Ectodermal cell (in vitro differentiated cells): ENCODE data around the gene COL27A1.

Source experiments
- H3K27ac ChIP-seq: 2 replicates; pipeline ENCODE4 v1.7.0; 2013; ENCODE audit warnings: mild to moderate bottlenecking, low read depth, low read length; ENCODE audit not compliant: insufficient read depth, poor library complexity, severe bottlenecking
- H3K27me3 ChIP-seq: 2 replicates; pipeline ENCODE4 v1.7.0; 2013; ENCODE audit warnings: mild to moderate bottlenecking, low read length; ENCODE audit not compliant: insufficient read depth, control insufficient read depth, poor library complexity, severe bottlenecking
- H3K36me3 ChIP-seq: one replicate; pipeline ENCODE4 v1.7.0; 2013; ENCODE audit warnings: low read length; ENCODE audit not compliant: control insufficient read depth, insufficient read depth
- H3K4me1 ChIP-seq: one replicate; pipeline ENCODE4 v1.7.0; 2013; ENCODE audit warnings: low read length; ENCODE audit not compliant: control insufficient read depth, insufficient read depth
- H3K4me3 ChIP-seq: 2 replicates; pipeline ENCODE4 v1.7.0; 2013; ENCODE audit warnings: low read depth, low read length, control low read depth; ENCODE audit not compliant: insufficient read depth
- H3K9me3 ChIP-seq: 2 replicates; pipeline ENCODE4 v1.7.0; 2013; ENCODE audit warnings: mild to moderate bottlenecking, low read length, moderate library complexity; ENCODE audit not compliant: control insufficient read depth
- WGBS, 2 experiments: methylation state at CpG; one replicate each; pipeline ENCODE4 v1.1.7; 2013; ENCODE audit warnings: missing lambda C conversion rate in 2 of 2; 5-methylcytosine and 5-hydroxymethylcytosine counted together

COL27A1 gene

GRCh38 chr9:114177423-114178064, 22.2 kb downstream of the COL27A1 start:
- no peaks in the 10 kb centered on the region for H3K9me3 ChIP-seq
- H3K27ac ChIP-seq = no peak overlapping the region
- no peaks in the 10 kb centered on the region for H3K36me3 ChIP-seq
- H3K27me3 ChIP-seq = no peaks in the 10 kb centered on the region
- H3K4me3 ChIP-seq = no peak overlapping the region
- H3K4me1 ChIP-seq = peaks cover 20% of the 10 kb centered on the region
- WGBS, 2 experiments = 76 to 85% methylated on average over 6 of the region's 6 CpGs

GRCh38 chr9:114178076-114178475, 22.7 kb downstream of the COL27A1 start:
- no peaks in the 10 kb centered on the region for H3K36me3 ChIP-seq
- no peak overlapping the region for H3K27ac ChIP-seq
- 94% methylated on average over 8 of the region's 8 CpGs for WGBS, 2 experiments
- no peak overlapping the region for H3K4me3 ChIP-seq
- H3K4me1 ChIP-seq = peaks cover 20% of the 10 kb centered on the region
- H3K27me3 ChIP-seq = no peaks in the 10 kb centered on the region
- H3K9me3 ChIP-seq = no peaks in the 10 kb centered on the region

GRCh38 chr9:114178756-114179450, 23.6 kb downstream of the COL27A1 start:
- peaks cover 20% of the 10 kb centered on the region for H3K4me1 ChIP-seq
- no peak overlapping the region for H3K27ac ChIP-seq
- no peaks in the 10 kb centered on the region for H3K36me3 ChIP-seq
- no peaks in the 10 kb centered on the region for H3K27me3 ChIP-seq
- H3K9me3 ChIP-seq = no peaks in the 10 kb centered on the region
- no peak overlapping the region for H3K4me3 ChIP-seq
- WGBS, 2 experiments = 94 to 97% methylated on average over 10 of the region's 10 CpGs

GRCh38 chr9:114179516-114179915, 24.2 kb downstream of the COL27A1 start:
- 88 to 99% methylated on average over 2 of the region's 2 CpGs for WGBS, 2 experiments
- no peak overlapping the region for H3K4me3 ChIP-seq
- no peaks in the 10 kb centered on the region for H3K27me3 ChIP-seq
- H3K36me3 ChIP-seq = no peaks in the 10 kb centered on the region
- H3K4me1 ChIP-seq = peaks cover 20% of the 10 kb centered on the region
- H3K27ac ChIP-seq = no peak overlapping the region
- H3K9me3 ChIP-seq = no peaks in the 10 kb centered on the region

- 71 to 74% methylated on average over 14 of the region's 14 CpGs for WGBS, 2 experiments
- Histone ChIP-seq H3K27ac (no peak overlapping the region), H3K36me3 (no peaks in the 10 kb centered on the region)
Measured at GRCh38 chr9:114180696-114181606, 25.6 kb downstream of the COL27A1 start.

GRCh38 chr9:114181607-114182409, 26.5 kb downstream of the COL27A1 start:
- H3K27me3 ChIP-seq = no peaks in the 10 kb centered on the region
- WGBS, 2 experiments = 92% methylated on average over 8 of the region's 9 CpGs
- no peak overlapping the region for H3K27ac ChIP-seq

More at GRCh38 chr9:114180696-114181606, 25.6 kb downstream of the COL27A1 start:
- peaks cover 20% of the 10 kb centered on the region for H3K4me1 ChIP-seq
- no peak overlapping the region for H3K4me3 ChIP-seq
- H3K27me3 ChIP-seq = no peaks in the 10 kb centered on the region
- H3K9me3 ChIP-seq = no peaks in the 10 kb centered on the region

GRCh38 chr9:114183006-114183405, 27.7 kb downstream of the COL27A1 start:
- H3K4me1 ChIP-seq = peaks cover 12% of the 10 kb centered on the region
- H3K36me3 ChIP-seq = no peaks in the 10 kb centered on the region
- H3K4me3 ChIP-seq = no peak overlapping the region
- 92 to 94% methylated on average over 6 of the region's 6 CpGs for WGBS, 2 experiments
- H3K27ac ChIP-seq = no peak overlapping the region
- H3K9me3 ChIP-seq = no peaks in the 10 kb centered on the region
- no peaks in the 10 kb centered on the region for H3K27me3 ChIP-seq

More at GRCh38 chr9:114181607-114182409, 26.5 kb downstream of the COL27A1 start:
- H3K36me3 ChIP-seq = no peaks in the 10 kb centered on the region
- H3K4me3 ChIP-seq = no peak overlapping the region
- H3K4me1 ChIP-seq = peaks cover 18% of the 10 kb centered on the region
- no peaks in the 10 kb centered on the region for H3K9me3 ChIP-seq

GRCh38 chr9:114184071-114184470, 28.7 kb downstream of the COL27A1 start:
- Histone ChIP-seq H3K9me3 (no peaks in the 10 kb centered on the region), H3K27ac (no peak overlapping the region), H3K4me1 (peaks cover 12% of the 10 kb centered on the region), H3K4me3 (no peak overlapping the region), H3K27me3 (no peaks in the 10 kb centered on the region), H3K36me3 (no peaks in the 10 kb centered on the region)
- 92% methylated on average over 3 of the region's 3 CpGs for WGBS, 2 experiments

GRCh38 chr9:114184866-114185265, 29.5 kb downstream of the COL27A1 start:
- no peaks in the 10 kb centered on the region for H3K9me3 ChIP-seq
- peaks cover 12% of the 10 kb centered on the region for H3K4me1 ChIP-seq
- H3K36me3 ChIP-seq = no peaks in the 10 kb centered on the region
- H3K4me3 ChIP-seq = no peak overlapping the region
- 94 to 96% methylated on average over 2 of the region's 2 CpGs for WGBS, 2 experiments
- no peaks in the 10 kb centered on the region for H3K27me3 ChIP-seq
- H3K27ac ChIP-seq = no peak overlapping the region
